Vagina (tissue), 2 donors: ENCODE measurements around the gene HEG1.
"Not testable (repeated sequence)": the region's sequence is repeated elsewhere in the genome, so short reads cannot be mapped to it uniquely, and the experiment has no call there.

ENCODE experiments used
- CTCF ChIP-seq, 3 experiments: fragments of 450-650 bp in 2 of 3; fragments of 200-600 bp in 1 of 3; sonication (generic) in 1 of 3; IDR thresholded peaks; one replicate each; pipeline ENCODE4 v1.5.1; 2017 to 2019; ENCODE audit warnings: antibody characterized with exemption in 3 of 3, mild to moderate bottlenecking in 2 of 3, moderate library complexity in 2 of 3
- POLR2AphosphoS5 ChIP-seq, 2 donors: sonication (generic); formaldehyde crosslinking; IDR thresholded peaks; one replicate each; pipeline ENCODE4 v1.9.0; 2017; ENCODE audit warnings: antibody characterized with exemption in 2 of 2, mild to moderate bottlenecking in 2 of 2, low read depth in 1 of 2; ENCODE audit not compliant: insufficient read depth in 1 of 2

GRCh38 chr3:125082339-125082738, 26.5 kb upstream of the HEG1 start:
- TF ChIP-seq CTCF (IDR thresholded peaks at IDR 0.05); POLR2AphosphoS5 (IDR thresholded peaks at IDR 0.05; ENCODE audit: insufficient read depth in 1 of 2, low read depth in 1 of 2): not testable (repeated sequence)
